Measurements from ENCODE around the gene RASGRP3.
"Not testable (repeated sequence)": the region's sequence is repeated elsewhere in the genome, so short reads cannot be mapped to it uniquely, and the experiment has no call there.

The RASGRP3 gene

DNA sequence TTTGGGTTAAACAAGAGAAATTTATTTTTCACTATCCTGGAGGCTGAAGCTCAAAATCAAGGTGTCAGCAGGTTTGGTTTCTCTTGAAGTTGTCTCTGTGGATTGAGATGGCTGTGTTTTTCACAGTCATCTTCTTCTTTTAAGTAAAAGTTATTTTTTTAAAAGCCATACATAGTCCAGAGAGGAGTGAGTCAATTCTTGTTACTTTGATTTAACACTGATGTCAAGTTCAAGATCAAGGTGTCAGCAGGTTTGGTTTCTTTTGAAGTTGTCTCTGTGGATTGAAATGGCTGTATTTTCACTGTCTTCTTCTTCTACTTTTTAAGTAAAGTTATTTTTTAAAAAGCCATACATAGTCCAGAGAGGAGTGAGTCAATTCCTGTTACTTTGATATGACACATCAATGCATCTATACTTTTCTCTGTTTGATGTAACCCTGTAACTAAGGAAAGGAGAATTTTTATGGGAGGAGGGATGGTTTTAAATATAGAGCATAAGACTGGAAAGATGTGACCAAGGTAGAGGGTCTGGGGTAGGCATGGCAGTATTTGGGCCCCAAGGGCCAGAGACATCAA is 22.5 kb upstream of the RASGRP3 start:
- DNase-seq (ENCODE audit: low spot score), result no peak

DNA sequence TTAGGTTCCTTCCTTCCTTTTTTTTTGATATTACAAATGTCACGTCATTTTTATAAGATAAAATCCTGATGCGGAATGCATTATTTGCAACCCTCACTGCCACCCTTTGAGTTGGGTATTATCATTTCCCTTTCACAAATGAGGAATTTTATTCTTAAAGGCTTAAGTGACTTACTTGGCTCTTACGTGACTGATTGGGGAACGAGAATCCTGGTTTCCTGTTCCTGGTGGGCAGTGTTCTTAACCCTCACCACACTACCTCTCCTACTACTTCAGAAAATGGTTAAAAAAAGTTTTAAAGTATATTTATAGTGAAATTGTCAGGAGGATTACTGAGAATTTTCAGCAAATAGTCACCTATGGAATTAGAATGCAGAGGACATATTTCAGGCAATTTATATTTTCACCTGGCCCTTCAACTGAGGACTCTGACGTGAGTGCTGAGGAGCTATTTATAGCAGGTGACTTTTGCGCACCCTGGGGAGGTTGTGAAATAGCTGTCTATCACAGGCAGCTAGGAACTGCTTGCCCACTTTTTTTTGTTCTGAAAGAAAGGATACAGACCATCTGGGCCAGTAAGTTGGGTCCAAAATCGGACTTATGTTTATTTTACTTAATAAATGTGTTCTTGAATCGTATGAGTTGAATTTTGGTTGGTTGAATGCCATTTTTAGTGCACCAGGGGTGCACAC is 18.7 kb upstream of the RASGRP3 start:
- no peak for DNase-seq (ENCODE audit: low spot score)

- no peak for DNase-seq (ENCODE audit: low spot score)
Measured at GRCh38 chr2:33458248-33458819, 18.1 kb upstream of the RASGRP3 start.

DNA sequence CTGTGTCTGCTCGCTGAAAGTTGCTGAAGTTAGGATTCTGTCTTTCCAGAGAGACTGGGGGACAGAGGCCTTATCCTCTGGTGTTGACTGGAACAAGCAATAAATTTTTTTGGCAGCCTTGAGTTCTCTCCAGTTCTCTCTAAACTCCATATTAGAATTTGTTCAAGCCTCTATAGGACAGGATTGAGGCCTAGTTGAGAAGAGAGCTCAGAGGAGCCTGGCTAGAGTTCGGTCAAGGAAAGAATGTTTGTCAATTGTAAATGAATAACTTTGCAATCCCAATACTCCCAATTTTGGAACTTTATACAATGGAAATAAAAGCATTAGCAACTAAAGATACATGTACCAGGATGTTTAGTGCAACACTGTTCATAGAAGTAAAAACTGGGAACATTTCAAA is 16.7 kb upstream of the RASGRP3 start:
- DNase-seq (ENCODE audit: low spot score), result no peak

- not testable (repeated sequence) for DNase-seq (ENCODE audit: low spot score)
Measured at GRCh38 chr2:33462512-33462911, 13.9 kb upstream of the RASGRP3 start.

GRCh38 chr2:33467413-33467812 is 9.0 kb upstream of the RASGRP3 start:
- DNase-seq (ENCODE audit: low spot score), result no peak

DNA sequence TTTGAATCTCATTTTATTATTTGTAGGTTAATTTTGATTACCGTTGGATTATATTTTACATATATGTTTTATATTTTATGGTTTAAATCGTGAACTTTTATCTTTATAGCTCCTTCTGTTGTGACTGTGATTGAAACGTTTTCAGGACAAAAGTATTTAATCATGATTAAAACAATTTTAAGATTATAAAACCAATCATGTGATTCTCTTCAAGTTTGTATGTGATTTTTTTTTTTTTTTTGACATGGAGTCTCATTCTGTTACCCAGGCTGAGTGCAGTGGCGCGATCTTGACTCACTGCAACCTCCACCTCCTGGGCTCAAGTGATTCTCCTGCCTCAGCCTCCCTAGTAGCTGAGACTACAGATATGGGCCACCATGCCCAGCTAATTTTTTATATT is 7.2 kb upstream of the RASGRP3 start:
- no peak for DNase-seq (ENCODE audit: low spot score)

DNA sequence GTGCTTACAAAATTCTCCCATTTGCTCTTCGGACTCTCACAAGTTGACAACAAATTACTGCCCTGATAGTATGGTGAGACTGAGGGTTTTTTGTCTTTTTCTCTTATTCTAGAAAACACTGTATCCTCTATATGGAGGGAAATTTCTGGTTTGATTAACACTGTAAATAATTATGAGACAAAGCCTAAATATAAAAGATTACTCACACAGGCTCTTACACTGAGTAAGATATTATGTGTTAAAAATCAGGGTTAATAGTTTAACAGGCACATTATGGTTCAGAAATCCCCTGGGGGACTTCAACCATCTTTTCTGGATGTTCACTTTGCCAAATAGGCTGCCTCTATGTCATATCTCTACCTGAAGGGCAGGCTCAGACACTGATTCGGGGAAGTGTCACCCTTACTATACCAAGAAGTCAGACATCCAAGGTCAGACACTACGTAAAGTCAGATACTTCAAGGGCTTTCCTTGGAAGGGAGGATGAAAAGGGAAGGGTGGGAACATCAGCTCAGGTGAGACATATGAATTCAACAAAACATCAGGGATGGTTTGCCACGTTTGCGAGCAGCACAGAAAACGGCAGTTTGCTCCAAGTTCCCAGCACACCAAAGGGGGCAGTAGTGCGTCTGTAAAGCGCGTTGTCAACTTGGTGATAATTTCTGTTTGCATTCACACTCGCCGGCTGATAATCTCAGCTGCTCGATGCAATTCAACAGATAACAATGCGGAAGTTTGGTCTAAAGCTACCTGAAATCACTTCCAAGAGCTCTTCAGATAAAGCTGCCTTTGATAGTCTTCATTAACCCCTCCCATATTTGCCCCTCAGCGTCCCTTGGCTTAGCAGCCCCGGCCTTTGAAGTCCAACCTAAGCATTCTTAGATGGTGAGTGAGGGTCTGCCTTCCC is 972 bp upstream of the RASGRP3 start:
- peak; percentile 86 for DNase-seq (ENCODE audit: low spot score)

DNA sequence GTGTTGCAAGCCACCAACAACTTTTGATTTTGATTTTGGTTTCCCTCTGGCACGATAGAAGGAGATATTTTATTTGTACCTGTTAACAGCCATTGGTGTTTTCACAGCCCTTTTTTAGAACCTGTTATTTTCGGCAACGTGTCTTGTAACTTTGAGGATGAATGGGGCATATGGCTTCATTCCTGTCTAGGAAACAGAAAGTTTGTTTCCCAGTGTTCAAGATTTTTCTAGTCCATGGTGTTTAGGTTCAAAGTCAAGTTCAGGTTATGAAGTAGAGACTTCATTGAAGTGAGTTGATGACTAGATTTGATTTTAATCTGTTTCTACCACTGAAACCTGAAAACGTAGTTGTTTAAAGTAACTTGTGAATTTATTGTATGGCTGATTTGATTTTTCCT is 343 bp downstream of the RASGRP3 start:
- DNase-seq (ENCODE audit: low spot score), result no peak

DNA sequence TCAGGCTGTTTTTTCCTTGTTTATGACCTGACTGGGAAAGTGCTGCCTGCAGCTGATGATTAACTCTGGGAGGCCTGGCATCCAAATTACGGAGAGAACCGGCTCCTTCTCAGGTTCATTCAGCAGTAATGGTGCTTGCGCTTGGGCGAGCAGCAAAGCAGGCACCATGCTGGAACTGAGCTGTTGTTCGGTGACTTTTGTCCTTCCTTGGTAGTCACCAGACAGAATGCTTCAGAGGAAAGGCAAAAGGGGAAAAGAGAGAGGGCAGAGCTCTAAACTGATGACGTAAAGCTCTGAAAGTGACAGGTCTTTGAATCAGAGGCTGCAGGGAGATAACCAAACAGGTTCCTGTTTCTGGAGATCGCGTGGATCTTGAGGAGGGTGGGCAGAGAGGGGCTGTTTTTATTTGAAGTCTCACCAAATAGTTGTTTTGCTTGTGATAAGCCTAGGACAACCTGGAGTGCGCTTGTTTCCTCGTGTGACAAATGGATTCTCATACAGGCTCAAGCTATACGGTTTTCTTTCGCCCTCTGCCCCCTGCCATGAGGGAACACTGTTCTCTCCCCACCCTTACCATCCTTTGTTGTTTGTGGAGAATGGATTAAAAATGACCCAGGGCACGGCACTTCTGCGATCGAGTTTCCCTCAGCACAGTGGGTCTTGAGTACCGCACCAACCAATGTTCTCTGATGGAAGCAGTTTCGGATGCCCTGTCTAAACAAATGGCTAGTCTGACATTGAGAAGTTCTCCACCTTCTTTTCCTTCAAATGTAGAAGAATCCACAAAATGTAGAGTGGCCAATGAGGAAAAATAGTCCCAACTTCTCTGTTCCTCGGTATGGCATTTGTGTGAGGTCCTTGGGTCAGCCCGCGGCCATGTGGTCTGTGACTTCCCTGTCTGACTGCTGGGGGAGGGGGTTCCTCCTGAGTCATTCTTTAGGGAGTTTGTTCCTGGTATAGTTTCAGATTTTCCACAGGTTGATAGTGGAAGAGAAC is 1.3 kb downstream of the RASGRP3 start:
- peak; percentile 13 for DNase-seq (ENCODE audit: low spot score)

GRCh38 chr2:33478968-33479731 is 2.7 kb downstream of the RASGRP3 start:
- DNase-seq (ENCODE audit: low spot score), result no peak

DNA sequence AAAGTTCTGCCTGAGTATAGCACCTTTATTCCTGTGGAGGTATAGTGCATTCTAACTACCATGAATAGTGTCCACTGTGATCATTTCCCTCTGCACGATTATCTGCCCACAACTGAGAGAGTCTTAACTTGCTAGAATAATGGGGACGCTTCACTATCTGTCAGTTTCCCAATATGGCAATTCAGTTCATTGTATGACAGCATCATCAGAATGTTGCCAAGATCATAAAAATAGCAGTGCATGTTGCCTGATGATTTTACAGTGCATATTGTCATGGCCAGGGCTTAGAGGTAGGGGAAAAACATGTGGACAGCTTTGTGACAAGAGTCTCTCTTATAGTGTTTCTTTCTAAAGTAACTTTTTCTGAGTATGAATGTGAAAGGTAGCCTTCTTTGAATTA is 6.1 kb downstream of the RASGRP3 start:
- no peak for DNase-seq (ENCODE audit: low spot score)

- no peak for DNase-seq (ENCODE audit: low spot score)
Measured at GRCh38 chr2:33484042-33484621, 7.7 kb downstream of the RASGRP3 start.

- no peak for DNase-seq (ENCODE audit: low spot score)
Measured at GRCh38 chr2:33485051-33485450, 8.6 kb downstream of the RASGRP3 start.

DNA sequence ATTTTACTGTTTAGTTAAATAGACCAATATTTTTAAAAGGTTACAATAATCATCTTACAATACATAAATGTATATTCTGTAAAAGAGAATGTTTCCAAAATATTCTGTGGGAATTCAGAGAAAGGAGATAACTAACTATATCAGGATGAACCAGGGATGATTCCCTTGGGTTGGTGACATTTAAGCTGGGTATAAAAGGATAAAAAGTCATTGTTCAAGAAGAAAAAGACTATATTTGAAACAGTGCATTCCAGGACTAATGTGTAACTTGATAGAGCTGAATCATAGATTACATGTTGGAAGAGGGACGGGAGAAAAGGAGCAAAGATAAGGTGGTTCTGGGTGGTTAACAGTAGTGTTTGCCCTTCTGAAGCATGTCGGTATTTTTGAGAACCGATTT is 10.1 kb downstream of the RASGRP3 start:
- no peak for DNase-seq (ENCODE audit: low spot score)

- no peak for DNase-seq (ENCODE audit: low spot score)
Measured at GRCh38 chr2:33488178-33488690, 11.8 kb downstream of the RASGRP3 start.

DNA sequence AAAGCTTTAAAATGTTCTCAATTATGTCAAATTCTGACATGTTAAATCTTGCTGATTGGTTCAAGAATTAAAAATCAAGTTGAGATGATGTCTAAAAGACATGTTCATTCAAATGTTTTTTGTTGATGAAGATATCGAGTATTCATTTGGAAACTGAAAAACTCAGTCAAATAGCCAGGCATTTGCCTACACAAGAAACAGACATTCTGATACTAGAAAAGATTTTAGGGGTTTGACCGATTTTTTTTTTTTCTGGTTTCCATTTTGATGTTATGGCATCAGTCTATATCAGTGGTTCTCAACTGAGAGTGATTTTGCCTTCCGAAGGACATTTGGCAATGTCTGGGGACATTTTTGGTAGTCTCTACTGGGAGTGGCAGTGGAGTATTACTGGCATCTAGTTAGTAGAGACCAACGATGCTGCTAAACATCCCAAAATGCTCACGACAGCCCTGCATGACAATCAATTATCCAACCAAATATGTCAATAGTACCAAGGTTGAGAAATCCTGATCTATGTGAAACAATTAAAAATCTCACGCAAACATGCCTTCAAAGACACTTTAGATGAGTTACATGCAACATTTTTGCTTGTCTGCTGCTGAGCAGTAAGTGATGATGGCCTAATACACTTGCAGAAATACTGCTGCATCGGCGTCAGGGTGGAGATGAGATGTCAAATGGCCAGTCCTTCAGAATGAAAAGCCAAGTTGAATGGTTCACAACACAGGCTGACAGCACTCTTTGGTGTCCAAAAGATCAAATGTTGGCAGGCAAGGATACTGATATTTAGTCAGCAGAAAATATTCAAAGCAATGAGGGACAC is 12.5 kb downstream of the RASGRP3 start:
- no peak for DNase-seq (ENCODE audit: low spot score)

DNA sequence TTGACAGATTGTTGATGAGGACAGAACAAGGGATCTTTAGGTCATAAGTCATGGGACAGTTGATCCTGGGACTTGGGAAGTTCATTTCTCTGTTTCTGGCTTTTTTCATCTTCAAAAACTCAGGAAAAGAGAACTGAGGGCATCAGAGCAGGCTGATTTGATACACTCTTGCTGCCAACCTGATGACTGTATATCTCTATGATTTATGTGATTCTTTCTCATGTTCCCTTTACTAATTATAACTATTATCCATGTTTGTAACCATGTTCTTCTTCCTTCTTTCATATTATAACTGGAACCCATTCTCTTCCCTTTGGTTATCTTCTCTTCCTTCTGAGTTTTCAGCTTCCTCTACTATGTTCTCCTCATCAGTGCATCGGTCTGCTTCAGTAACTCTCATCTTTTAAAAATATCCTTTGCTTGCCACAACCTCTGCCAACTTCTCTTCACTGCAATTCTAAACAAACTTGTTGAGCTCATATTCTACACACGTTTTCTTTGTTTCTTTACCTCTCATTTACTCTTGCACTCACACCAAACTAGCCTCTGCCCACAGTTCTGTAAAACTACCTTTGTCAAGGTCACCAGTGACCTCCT is 13.5 kb downstream of the RASGRP3 start:
- DNase-seq (ENCODE audit: low spot score), result no peak
